Measurements from ENCODE around the gene CD58.
"Not testable (repeated sequence)": the region's sequence is repeated elsewhere in the genome, so short reads cannot be mapped to it uniquely, and the experiment has no call there.

GRCh38 chr1:116591006-116591950 is 20.5 kb upstream of the CD58 start:
- TF ChIP-seq POLR2A, CTCF (IDR thresholded peaks at IDR 0.05): not testable (repeated sequence)

Data from adrenal gland (tissue), 5 donors.